K562 (cell line): ENCODE measurements around the gene POT1. TPM values are rescaled to one million over a fixed set of nuclear protein-coding genes. Genes with fewer than 3 reads are reported as not detected.

ENCODE experiments used
- CAMTA2 ChIP-seq: fragments of 250-450 bp; sonication (Bioruptor Pico); conservative IDR thresholded peaks from 2 replicates; pipeline ENCODE4 v1.5.1; 2022
- CXXC5 ChIP-seq: fragments of 250-450 bp; sonication (Bioruptor Pico); IDR thresholded peaks from 2 replicates; pipeline ENCODE4 v1.8.0; 2022; ENCODE audit warnings: inconsistent platforms, mild to moderate bottlenecking, moderate library complexity
- E2F3 ChIP-seq: fragments of 250-450 bp; sonication (Bioruptor Pico); IDR thresholded peaks from 2 replicates; pipeline ENCODE4 v1.4.0; 2020; ENCODE audit warnings: mild to moderate bottlenecking
- GABPB1 ChIP-seq: sonication (generic); formaldehyde crosslinking; IDR thresholded peaks from 2 replicates; pipeline ENCODE4 v1.8.0; 2022; ENCODE audit warnings: mild to moderate bottlenecking, missing genetic modification reagents
- GATAD2A ChIP-seq: fragments of 450-650 bp; IDR thresholded peaks from 2 replicates; pipeline ENCODE4 v1.6.1; 2017
- HDAC6 ChIP-seq: IDR thresholded peaks from 2 replicates; pipeline ENCODE4 v1.6.1; 2012; ENCODE audit warnings: low read depth, mild to moderate bottlenecking, control low read depth, inconsistent platforms, low read length, moderate library complexity
- IRF2 ChIP-seq: sonication (generic); formaldehyde crosslinking; IDR thresholded peaks from 2 replicates; pipeline ENCODE4 v1.8.1; 2022; ENCODE audit warnings: mild to moderate bottlenecking, missing genetic modification reagents
- JUN ChIP-seq, 2 experiments: sonication (generic) in 1 of 2; formaldehyde crosslinking in 1 of 2; IDR thresholded peaks; 2 replicates each; pipeline versions ENCODE4 v1.6.1 to v1.8.0; 2012 to 2022; ENCODE audit warnings: borderline replicate concordance in 2 of 2, mild to moderate bottlenecking in 2 of 2, improper control_type of control experiment in 1 of 2, low read depth in 1 of 2, low read length in 1 of 2, missing genetic modification reagents in 1 of 2
- KDM1A ChIP-seq, 2 experiments: fragments of 450-650 bp; IDR thresholded peaks; 2 replicates each; pipeline ENCODE4 v1.6.1; 2016; ENCODE audit warnings: mild to moderate bottlenecking in 2 of 2
- NCOR1 ChIP-seq: fragments of 450-650 bp; IDR thresholded peaks from 2 replicates; pipeline ENCODE4 v1.6.1; 2016; ENCODE audit warnings: mild to moderate bottlenecking, moderate library complexity
- OTX1 ChIP-seq: fragments of 450-650 bp; formaldehyde crosslinking; IDR thresholded peaks from 2 replicates; pipeline ENCODE4 v1.4.0; 2022; ENCODE audit warnings: mild to moderate bottlenecking
- SLC30A9 ChIP-seq: fragments of 250-450 bp; sonication (Bioruptor Pico); IDR thresholded peaks from 2 replicates; pipeline ENCODE4 v1.8.0; 2022; ENCODE audit warnings: mild to moderate bottlenecking, moderate library complexity
- SMC3 ChIP-seq: conservative IDR thresholded peaks from 2 replicates; pipeline ENCODE4 v1.6.1; 2011; ENCODE audit warnings: low read depth, low read length, improper control_type of control experiment; ENCODE audit not compliant: insufficient read depth
- SRSF1 ChIP-seq: fragments of 200-400 bp; formaldehyde crosslinking; IDR thresholded peaks from 2 replicates; pipeline ENCODE4 v1.6.1; 2017; ENCODE audit warnings: mild to moderate bottlenecking, low read depth, low read length, moderate library complexity
- STAT5B ChIP-seq: fragments of 250-450 bp; sonication (Bioruptor Pico); IDR thresholded peaks from 2 replicates; pipeline ENCODE4 v1.8.0; 2021; ENCODE audit warnings: mild to moderate bottlenecking, inconsistent platforms
- ZNF217 ChIP-seq: sonication (generic); formaldehyde crosslinking; IDR thresholded peaks from 2 replicates; pipeline ENCODE4 v1.8.0; 2022; ENCODE audit warnings: mild to moderate bottlenecking, missing genetic modification reagents
- ZNF586 ChIP-seq: fragments of 450-650 bp; formaldehyde crosslinking; conservative IDR thresholded peaks from 2 replicates; pipeline ENCODE4 v1.4.0; 2020; ENCODE audit warnings: mild to moderate bottlenecking, moderate library complexity
- polyA plus RNA-seq, 8 experiments: library from polyadenylated mRNA; depleted of rRNA in 4 of 8; stranded (reverse) in 5 of 8; unstranded in 3 of 8; fragments of >200 nt; fragmentation: Nextera tagmentation in 2 of 8; fragmentation: Illumina TruSeq in 1 of 8; extraction: Ambion mirVana in 2 of 8; extraction: Trizol in 1 of 8; gene quantifications; 2 replicates each; pipeline versions ENCODE4 v1.2.1 to v1.2.3, GENCODE V29; 2011 to 2014; ENCODE audit warnings: inconsistent platforms in 1 of 8, missing spikeins in 1 of 8
- total RNA-seq, 7 experiments: library from RNA; depleted of rRNA in 6 of 7; stranded (reverse); fragments of >200 nt in 6 of 7; fragmentation: Illumina TruSeq in 2 of 7; extraction: Trizol in 2 of 7; gene quantifications; 2 replicates each; pipeline versions ENCODE4 v1.2.1 to v1.2.3, GENCODE V29; 2011 to 2021; ENCODE audit warnings: low replicate concordance in 1 of 7
- TF ChIP-seq, protein P1 (sequence below): fragments of 250-450 bp; sonication (Bioruptor Pico); IDR thresholded peaks from 2 replicates; pipeline ENCODE4 v1.4.0; 2020; ENCODE audit warnings: mild to moderate bottlenecking
- TF ChIP-seq, protein P2 (sequence below): fragments of 250-450 bp; sonication (Bioruptor Pico); IDR thresholded peaks from 2 replicates; pipeline ENCODE4 v1.8.0; 2022; ENCODE audit warnings: inconsistent platforms, mild to moderate bottlenecking, moderate library complexity, borderline replicate concordance
- TF ChIP-seq, protein P3 (sequence below), 2 experiments: fragments of 150-350 bp in 1 of 2; IDR thresholded peaks; 2 replicates each; pipeline ENCODE4 v1.6.1; 2012 to 2016; ENCODE audit warnings: low read depth in 2 of 2, low read length in 2 of 2, mild to moderate bottlenecking in 1 of 2, moderate library complexity in 1 of 2
- TF ChIP-seq, protein P4 (sequence below): sonication (generic); formaldehyde crosslinking; IDR thresholded peaks from 2 replicates; pipeline ENCODE4 v1.8.0; 2022; ENCODE audit warnings: mild to moderate bottlenecking, low read depth, missing genetic modification reagents

Gene POT1
- total and polyA plus RNA-seq, 9 of the 15 experiments (the other 6 are each of a cell fraction or from before 2014, with no cell fraction given) = 37.9 to 140 (median 63.6) TPM

DNA sequence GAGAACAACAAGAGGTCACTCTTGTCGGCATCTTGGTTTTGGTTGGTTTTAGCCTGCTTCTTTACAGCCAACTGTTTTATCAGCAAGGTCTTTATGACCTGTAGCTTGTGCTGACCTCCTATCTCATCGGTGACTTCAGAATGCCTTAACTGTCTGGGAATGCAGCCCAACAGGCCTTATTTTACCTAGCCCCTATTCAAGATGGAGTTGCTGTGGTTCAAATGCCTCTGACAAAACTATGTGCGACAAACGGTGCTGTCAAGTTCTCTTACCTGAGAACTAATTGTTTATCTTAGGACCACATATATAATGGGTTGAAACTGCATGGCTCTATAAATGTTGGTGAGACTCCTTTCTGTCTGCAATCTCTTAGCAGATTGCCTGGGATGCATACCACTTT, 35.9 kb upstream of the POT1 start (continued):
- TF ChIP-seq GABPB1 (CRISPR knock-in tag) = no peak
- TF ChIP-seq NCOR1 = no peak
- TF ChIP-seq, protein P1, sequence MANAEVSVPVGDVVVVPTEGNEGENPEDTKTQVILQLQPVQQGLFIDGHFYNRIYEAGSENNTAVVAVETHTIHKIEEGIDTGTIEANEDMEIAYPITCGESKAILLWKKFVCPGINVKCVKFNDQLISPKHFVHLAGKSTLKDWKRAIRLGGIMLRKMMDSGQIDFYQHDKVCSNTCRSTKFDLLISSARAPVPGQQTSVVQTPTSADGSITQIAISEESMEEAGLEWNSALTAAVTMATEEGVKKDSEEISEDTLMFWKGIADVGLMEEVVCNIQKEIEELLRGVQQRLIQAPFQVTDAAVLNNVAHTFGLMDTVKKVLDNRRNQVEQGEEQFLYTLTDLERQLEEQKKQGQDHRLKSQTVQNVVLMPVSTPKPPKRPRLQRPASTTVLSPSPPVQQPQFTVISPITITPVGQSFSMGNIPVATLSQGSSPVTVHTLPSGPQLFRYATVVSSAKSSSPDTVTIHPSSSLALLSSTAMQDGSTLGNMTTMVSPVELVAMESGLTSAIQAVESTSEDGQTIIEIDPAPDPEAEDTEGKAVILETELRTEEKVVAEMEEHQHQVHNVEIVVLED (CRISPR knock-in tag) = peak; percentile 36; the same call in 1 of the 2 replicates
- TF ChIP-seq OTX1 (CRISPR knock-in tag) = no peak
- peak; percentile 55; the same call in 1 of the 2 replicates for TF ChIP-seq E2F3 (CRISPR knock-in tag)
- TF ChIP-seq, protein P2, sequence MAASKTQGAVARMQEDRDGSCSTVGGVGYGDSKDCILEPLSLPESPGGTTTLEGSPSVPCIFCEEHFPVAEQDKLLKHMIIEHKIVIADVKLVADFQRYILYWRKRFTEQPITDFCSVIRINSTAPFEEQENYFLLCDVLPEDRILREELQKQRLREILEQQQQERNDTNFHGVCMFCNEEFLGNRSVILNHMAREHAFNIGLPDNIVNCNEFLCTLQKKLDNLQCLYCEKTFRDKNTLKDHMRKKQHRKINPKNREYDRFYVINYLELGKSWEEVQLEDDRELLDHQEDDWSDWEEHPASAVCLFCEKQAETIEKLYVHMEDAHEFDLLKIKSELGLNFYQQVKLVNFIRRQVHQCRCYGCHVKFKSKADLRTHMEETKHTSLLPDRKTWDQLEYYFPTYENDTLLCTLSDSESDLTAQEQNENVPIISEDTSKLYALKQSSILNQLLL (CRISPR knock-in tag) = no peak
- TF ChIP-seq ZNF586 (CRISPR knock-in tag) = no peak
- no peak for TF ChIP-seq GATAD2A
- no peak for TF ChIP-seq SRSF1
- TF ChIP-seq, protein P3, sequence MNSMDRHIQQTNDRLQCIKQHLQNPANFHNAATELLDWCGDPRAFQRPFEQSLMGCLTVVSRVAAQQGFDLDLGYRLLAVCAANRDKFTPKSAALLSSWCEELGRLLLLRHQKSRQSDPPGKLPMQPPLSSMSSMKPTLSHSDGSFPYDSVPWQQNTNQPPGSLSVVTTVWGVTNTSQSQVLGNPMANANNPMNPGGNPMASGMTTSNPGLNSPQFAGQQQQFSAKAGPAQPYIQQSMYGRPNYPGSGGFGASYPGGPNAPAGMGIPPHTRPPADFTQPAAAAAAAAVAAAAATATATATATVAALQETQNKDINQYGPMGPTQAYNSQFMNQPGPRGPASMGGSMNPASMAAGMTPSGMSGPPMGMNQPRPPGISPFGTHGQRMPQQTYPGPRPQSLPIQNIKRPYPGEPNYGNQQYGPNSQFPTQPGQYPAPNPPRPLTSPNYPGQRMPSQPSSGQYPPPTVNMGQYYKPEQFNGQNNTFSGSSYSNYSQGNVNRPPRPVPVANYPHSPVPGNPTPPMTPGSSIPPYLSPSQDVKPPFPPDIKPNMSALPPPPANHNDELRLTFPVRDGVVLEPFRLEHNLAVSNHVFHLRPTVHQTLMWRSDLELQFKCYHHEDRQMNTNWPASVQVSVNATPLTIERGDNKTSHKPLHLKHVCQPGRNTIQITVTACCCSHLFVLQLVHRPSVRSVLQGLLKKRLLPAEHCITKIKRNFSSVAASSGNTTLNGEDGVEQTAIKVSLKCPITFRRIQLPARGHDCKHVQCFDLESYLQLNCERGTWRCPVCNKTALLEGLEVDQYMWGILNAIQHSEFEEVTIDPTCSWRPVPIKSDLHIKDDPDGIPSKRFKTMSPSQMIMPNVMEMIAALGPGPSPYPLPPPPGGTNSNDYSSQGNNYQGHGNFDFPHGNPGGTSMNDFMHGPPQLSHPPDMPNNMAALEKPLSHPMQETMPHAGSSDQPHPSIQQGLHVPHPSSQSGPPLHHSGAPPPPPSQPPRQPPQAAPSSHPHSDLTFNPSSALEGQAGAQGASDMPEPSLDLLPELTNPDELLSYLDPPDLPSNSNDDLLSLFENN (IDR thresholded peaks at IDR 0.05; ENCODE audit: low read depth in 2 of 2, low read length in 2 of 2) = no peak
- TF ChIP-seq CXXC5 (CRISPR knock-in tag) = peak; percentile 60
- TF ChIP-seq STAT5B = no peak
- no peak for TF ChIP-seq CAMTA2 (CRISPR knock-in tag)
- no peak for TF ChIP-seq JUN (IDR thresholded peaks at IDR 0.05; ENCODE audit: borderline replicate concordance, low read depth, low read length)
- no peak for TF ChIP-seq JUN (CRISPR knock-in tag; IDR thresholded peaks at IDR 0.05; ENCODE audit: borderline replicate concordance)
- no peak for TF ChIP-seq HDAC6
- TF ChIP-seq SMC3 = no peak
- TF ChIP-seq, protein P4, sequence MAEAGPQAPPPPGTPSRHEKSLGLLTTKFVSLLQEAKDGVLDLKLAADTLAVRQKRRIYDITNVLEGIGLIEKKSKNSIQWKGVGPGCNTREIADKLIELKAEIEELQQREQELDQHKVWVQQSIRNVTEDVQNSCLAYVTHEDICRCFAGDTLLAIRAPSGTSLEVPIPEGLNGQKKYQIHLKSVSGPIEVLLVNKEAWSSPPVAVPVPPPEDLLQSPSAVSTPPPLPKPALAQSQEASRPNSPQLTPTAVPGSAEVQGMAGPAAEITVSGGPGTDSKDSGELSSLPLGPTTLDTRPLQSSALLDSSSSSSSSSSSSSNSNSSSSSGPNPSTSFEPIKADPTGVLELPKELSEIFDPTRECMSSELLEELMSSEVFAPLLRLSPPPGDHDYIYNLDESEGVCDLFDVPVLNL (CRISPR knock-in tag) = no peak
- no peak for TF ChIP-seq KDM1A (IDR thresholded peaks at IDR 0.05)
- TF ChIP-seq SLC30A9 (CRISPR knock-in tag) = no peak
- TF ChIP-seq IRF2 = no peak
- no peak for TF ChIP-seq ZNF217 (CRISPR knock-in tag)
